Type B pancreatic cell (in vitro differentiated cells): ENCODE data around the gene ZNF664. TPM values are rescaled to one million over a fixed set of nuclear protein-coding genes. Genes with fewer than 3 reads are reported as not detected.

Experiments
- DNase-seq: peaks from one replicate; pipeline ENCODE4 v3.0.0; 2021; ENCODE audit warnings: mixed read lengths; ENCODE audit not compliant: unreplicated experiment; ENCODE audit errors: extremely low spot score
- H3K27ac Mint-ChIP-seq: 2 replicates; pipeline ENCODE4 v1.8.0; 2021; ENCODE audit warnings: mild to moderate bottlenecking, mixed read lengths
- H3K27me3 Mint-ChIP-seq: 2 replicates; pipeline ENCODE4 v1.8.0; 2021; ENCODE audit warnings: mixed read lengths
- H3K36me3 Mint-ChIP-seq: 2 replicates; pipeline ENCODE4 v1.8.0; 2021; ENCODE audit warnings: mixed read lengths
- H3K4me1 Mint-ChIP-seq: one replicate; pipeline ENCODE4 v1.8.0; 2021; ENCODE audit warnings: mixed read lengths; ENCODE audit not compliant: unreplicated experiment
- H3K4me3 Mint-ChIP-seq: 2 replicates; pipeline ENCODE4 v1.8.0; 2021; ENCODE audit warnings: mild to moderate bottlenecking, mixed read lengths
- H3K9me3 Mint-ChIP-seq: 2 replicates; pipeline ENCODE4 v1.8.0; 2021; ENCODE audit warnings: mixed read lengths
- CTCF ChIP-seq: fragments of 200-600 bp; sonication (generic); conservative IDR thresholded peaks from 2 replicates; pipeline ENCODE4 v1.5.0; 2021; ENCODE audit warnings: antibody characterized with exemption, mild to moderate bottlenecking
- total RNA-seq: library from RNA; stranded (reverse); gene quantifications from 2 replicates; pipeline ENCODE4 v1.2.1, GENCODE V29; 2021; ENCODE audit warnings: low replicate concordance

The ZNF664 gene
- total RNA-seq, 1 donor from 2014 or later, result 149 TPM

GRCh38 chr12:123983822-123984485, 10.9 kb downstream of the ZNF664 start:
- H3K27ac Mint-ChIP-seq, result peak overlapping the region; percentile 31

GRCh38 chr12:123984903-123985302, 11.9 kb downstream of the ZNF664 start:
- Mint-ChIP-seq H3K36me3 (peaks cover 26% of the 10 kb centered on the region), H3K9me3 (no peaks in the 10 kb centered on the region), H3K4me1 (peaks cover 50% of the 10 kb centered on the region), H3K4me3 (no peak overlapping the region), H3K27ac (peak overlapping the region; percentile 9), H3K27me3 (no peaks in the 10 kb centered on the region)
- DNase-seq, result no peak
- no peak for TF ChIP-seq CTCF

More at GRCh38 chr12:123983822-123984485, 10.9 kb downstream of the ZNF664 start:
- Mint-ChIP-seq H3K4me3 (no peak overlapping the region), H3K27me3 (no peaks in the 10 kb centered on the region), H3K36me3 (peaks cover 21% of the 10 kb centered on the region), H3K4me1 (peaks cover 47% of the 10 kb centered on the region), H3K9me3 (no peaks in the 10 kb centered on the region)
- TF ChIP-seq CTCF, result peak; percentile 74
- DNase-seq, result no peak

GRCh38 chr12:123986374-123986965, 13.5 kb downstream of the ZNF664 start:
- Mint-ChIP-seq H3K4me1 (peaks cover 52% of the 10 kb centered on the region), H3K27ac (peak overlapping the region; percentile 3), H3K36me3 (peaks cover 25% of the 10 kb centered on the region), H3K9me3 (no peaks in the 10 kb centered on the region), H3K4me3 (no peak overlapping the region), H3K27me3 (no peaks in the 10 kb centered on the region)
- DNase-seq, result no peak
- no peak for TF ChIP-seq CTCF

GRCh38 chr12:123987022-123987421, 14.0 kb downstream of the ZNF664 start:
- no peak for DNase-seq
- Mint-ChIP-seq H3K4me1 (peaks cover 49% of the 10 kb centered on the region), H3K27me3 (no peaks in the 10 kb centered on the region), H3K4me3 (no peak overlapping the region), H3K36me3 (peaks cover 29% of the 10 kb centered on the region), H3K9me3 (no peaks in the 10 kb centered on the region), H3K27ac (no peak overlapping the region)
- no peak for TF ChIP-seq CTCF

GRCh38 chr12:123989168-123989567, 16.2 kb downstream of the ZNF664 start:
- Mint-ChIP-seq H3K36me3 (peaks cover 34% of the 10 kb centered on the region), H3K27me3 (no peaks in the 10 kb centered on the region), H3K4me3 (no peak overlapping the region), H3K4me1 (peaks cover 46% of the 10 kb centered on the region), H3K27ac (no peak overlapping the region), H3K9me3 (no peaks in the 10 kb centered on the region)
- no peak for TF ChIP-seq CTCF
- DNase-seq, result no peak
